HG02642 (cell line): ENCODE results near the gene RFX3.

Experiments used
- ATAC-seq: cut with Tn5 transposase; IDR thresholded peaks from one replicate; pipeline ENCODE4 v1.9.1; 2021; ENCODE audit warnings: mild to moderate bottlenecking; ENCODE audit not compliant: unreplicated experiment, poor library complexity

Gene RFX3

DNA sequence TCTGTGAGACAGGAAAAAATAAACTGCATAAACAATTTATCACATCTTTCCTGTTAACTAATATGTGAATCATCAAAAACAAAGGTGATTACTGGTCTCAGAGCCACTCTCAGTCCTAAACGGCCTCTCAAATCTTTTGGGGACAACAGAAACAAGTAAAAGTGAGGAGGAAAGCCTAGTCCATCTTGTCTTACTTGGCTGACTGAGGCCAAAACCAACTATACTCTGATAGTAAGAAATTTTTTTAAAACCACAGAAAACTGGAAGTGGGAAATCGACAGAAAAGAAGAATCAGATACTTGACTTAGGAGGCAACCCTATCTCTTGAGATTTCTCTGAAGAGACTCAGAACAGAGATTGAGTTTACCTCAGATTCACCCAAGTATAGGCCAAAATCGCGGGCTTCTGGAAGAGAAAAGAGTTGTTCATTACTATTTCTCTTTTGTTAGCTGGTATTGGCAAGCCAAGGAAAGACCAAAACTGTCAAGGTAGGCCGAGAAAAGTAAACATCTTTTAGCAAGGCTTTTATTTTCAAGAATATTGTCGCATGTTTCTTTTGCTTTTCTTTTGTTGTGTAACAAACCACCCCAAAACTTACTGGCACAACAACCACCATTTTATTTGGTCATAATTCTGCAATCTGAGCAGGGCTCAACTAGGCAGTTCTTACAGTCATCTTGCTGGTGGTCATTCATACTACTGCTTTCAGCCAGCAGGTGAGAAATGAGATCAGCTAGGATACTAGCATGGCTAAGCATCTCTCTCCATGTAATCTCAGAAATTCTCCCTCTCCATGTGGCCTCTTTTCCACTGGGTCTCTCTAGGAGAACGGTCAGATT, 46.1 kb downstream of the RFX3 start:
- peak; percentile 47 for ATAC-seq

GRCh38 chr9:3478549-3478953, 47.2 kb downstream of the RFX3 start:
- ATAC-seq, result peak; percentile 33

DNA sequence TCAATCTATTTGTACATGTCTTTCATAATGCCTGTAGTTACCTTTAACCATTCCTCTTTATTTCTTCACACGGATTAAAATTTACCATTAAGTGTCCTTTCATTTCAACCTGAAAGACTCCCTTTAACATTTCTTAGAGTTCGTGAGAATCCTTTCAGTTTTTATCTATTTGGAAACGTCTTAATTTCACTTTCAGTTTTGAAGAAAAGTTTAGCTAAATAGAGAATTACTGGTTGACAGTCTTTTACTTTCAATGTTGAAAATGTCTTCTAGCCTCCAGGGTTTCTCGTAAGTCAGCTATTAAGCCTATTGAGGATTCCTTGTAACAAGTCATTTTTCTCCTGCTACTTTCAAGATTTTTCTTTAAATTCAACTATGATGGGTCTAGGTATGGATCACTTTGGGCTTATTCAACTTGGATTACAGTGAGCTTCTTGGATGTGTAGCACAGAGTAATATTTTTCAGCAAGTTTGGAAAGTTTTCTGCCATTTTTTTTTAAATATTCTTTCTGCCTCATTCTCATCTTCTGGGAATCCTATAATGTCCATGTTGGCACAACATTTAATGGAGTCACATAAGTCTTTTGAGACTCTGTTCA, 48.5 kb downstream of the RFX3 start:
- ATAC-seq, result peak; percentile 27

DNA sequence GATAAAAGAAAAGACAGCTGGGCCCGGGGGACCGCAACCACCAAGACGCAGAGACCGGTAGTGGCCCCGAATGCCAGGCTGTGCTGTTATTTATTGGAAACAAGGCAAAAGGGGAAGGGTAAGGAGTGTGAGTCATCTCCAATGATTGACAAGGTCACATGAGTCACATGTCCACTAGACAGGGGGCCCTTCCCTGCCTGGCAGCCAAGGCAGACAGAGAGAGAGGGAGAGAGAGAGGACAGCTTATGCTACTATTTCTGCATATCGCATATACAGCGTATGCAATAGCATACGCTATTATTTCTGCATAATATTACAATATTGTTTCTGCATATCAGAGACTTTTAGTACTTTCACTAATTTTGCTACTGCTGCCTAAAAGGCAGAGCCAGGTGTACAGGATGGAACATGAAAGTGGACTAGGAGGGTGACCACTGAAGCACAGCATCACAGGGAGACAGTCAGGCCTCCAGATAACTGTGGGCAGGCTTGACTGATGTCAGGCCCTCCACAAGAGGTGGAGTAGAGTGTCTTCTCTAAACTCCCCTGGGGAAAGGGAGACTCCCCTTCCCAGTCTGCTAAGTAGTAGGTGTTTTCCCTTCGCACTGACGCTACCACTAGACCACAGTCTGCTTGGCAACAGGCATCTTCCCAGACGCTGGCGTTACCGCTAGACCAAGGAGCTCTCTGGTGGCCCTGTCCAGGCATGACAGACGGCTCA, 50.3 kb downstream of the RFX3 start:
- peak; percentile 34 for ATAC-seq

GRCh38 chr9:3474821-3475220, 51.0 kb downstream of the RFX3 start:
- no peak for ATAC-seq

GRCh38 chr9:3473405-3473804, 52.4 kb downstream of the RFX3 start:
- peak; percentile 34 for ATAC-seq

DNA sequence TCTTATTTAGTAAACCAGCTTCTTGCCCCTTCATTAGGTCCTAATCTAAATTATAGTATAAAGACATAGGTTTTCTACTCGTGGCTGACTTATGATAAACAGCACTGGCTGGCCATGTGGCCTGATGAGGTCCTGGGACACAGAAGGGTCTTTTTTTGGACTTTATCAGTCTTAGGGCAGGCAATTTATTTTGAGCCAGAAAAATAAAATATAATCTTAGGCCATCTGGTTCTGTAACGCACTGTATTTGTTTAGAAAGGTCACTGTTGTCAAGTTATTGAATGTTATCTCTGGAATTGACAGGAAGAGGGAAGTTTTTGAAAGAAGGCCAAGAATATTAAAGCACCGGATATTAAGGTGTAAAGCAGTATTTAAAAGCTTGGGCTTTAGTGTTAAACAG, 53.9 kb downstream of the RFX3 start:
- ATAC-seq, result no peak

DNA sequence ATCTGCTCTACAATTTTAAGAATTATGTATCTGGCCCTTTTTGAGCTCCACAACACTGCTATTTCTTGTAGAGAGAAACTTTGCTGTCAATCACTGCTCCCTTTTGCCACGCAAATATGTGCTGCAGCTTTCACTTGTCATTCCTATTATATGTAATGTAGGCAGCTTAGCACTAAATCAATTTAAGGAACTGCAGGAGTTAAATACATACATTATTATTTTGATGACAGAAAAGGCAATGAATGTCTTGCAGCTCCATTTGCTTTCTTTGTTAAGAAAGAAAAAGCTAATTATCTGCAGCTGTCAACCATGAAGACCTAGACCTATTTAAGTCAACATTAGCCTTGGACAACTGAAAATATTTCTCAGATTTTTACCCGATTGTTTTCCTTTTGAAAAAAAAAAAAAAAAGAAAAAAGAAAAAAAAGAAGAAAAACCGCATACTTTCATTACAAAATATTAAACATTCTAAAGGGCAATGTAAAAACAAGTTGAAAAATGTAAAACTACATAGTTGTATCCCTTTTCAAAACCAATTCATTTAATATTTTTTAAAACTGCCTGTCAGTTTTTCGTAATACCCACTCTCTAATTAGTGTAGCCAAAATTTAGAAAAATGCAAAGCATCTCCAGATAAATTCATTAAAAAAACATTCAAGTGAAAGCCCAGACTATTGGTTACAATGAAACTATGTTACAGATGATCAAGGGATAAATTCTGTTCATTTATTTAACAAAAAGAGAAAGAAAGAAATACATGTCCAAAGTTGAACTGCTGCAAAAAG, 57.2 kb downstream of the RFX3 start:
- no peak for ATAC-seq

DNA sequence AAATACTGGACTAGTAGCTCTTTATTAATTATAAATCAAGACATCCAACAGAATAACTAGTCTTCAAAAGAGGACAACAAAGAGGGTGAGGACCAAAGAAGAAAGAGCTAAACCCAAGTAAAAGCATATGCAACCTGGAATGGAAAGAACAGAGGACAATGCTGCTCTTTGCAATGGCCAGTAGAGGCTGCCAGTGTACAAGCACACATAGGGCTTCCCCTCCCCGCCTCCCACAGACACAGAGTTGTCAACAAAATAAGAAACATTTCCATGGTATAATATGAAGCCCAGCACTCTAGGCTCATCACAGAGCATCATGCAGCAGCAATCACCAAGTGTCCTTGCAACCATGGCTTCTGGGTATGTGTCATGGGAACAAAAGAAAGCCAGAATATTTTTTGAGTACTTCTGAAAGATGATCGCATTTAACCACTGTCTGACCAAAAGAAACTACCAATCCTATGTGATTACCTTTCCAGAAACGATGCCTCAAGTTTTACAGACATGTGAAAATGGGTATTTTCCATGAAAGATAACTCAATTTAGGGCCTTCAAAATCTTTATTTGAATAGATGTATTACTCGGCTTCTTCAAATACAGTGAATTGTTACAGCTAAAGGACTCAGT, 58.1 kb downstream of the RFX3 start:
- peak; percentile 99 for ATAC-seq

GRCh38 chr9:3464033-3464638, 61.7 kb downstream of the RFX3 start:
- no peak for ATAC-seq

GRCh38 chr9:3458806-3459475, 66.9 kb downstream of the RFX3 start:
- ATAC-seq, result no peak

- no peak for ATAC-seq
Observed at GRCh38 chr9:3457175-3457574, 68.6 kb downstream of the RFX3 start.

- ATAC-seq, result no peak
Observed at GRCh38 chr9:3455717-3456116, 70.1 kb downstream of the RFX3 start.

DNA sequence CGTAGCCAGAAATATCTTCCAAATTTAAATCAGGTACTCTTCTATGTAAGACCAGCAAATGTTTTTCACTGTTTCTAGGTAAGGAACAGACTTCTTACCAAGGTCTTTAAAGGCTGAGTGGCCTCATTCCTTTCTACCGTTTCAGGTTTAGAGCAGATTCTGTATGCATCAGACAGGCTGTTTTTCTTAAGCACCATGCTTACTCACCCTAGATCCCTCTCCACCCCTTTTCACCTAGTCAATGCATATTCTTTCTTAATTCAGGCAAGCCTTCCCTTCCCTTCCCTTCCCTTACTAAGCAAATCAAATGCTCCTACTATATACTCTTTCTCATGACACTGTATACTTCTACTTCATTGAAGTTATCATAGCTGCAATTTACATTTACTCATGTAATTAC, 70.7 kb downstream of the RFX3 start:
- no peak for ATAC-seq

DNA sequence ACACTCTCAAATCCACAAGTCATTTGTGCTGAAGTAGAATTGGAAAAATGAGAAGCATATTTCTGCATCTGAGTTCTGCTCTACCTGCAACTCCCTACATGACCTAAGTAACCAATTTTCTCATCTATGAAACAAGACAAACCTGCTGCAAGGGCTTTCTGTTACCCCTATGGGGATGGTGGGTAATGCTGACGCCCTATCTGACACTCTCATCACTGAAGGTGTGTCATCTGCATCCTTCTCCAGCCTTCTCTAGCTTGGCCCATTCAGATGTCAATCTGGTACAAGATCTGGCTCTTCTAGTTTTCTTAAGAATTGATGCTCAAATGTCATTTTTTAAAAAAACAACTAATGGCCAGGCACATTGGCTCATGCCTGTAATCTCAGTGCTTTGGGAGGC, 73.8 kb downstream of the RFX3 start:
- no peak for ATAC-seq

GRCh38 chr9:3447788-3448187, 78.0 kb downstream of the RFX3 start:
- no peak for ATAC-seq

GRCh38 chr9:3447143-3447542, 78.7 kb downstream of the RFX3 start:
- ATAC-seq, result no peak

DNA sequence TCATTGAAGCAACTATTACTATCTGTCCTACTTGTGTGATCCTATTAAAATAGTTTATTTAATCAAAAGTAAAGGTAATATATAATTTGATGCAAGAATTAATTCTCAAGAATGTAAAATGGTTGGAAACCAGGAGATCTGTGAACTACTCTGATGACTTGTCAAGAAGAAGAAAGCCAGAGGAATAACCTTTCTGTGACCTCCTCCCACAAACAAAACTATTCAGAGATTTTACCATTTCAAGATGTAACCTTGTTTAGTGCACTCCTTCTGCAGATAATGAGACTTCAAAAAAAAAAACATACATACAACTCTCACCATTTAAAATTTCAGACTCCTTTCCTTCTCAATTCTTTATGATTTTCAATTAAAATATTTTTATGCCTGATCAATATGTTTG, 79.5 kb downstream of the RFX3 start:
- no peak for ATAC-seq

GRCh38 chr9:3444016-3444415, 81.8 kb downstream of the RFX3 start:
- no peak for ATAC-seq
